Neuronal stem cell (in vitro differentiated cells): Measurements from ENCODE around the gene TMEM108.

Source experiments
- DNase-seq: peaks from one replicate; pipeline ENCODE4 v3.0.0-alpha.2; 2013; ENCODE audit warnings: low spot score
- H2AFZ ChIP-seq: one replicate; pipeline ENCODE4 v1.6.1; 2013; ENCODE audit warnings: mild to moderate bottlenecking, low read length, inconsistent platforms
- H2AK5ac ChIP-seq: 2 replicates; pipeline ENCODE4 v1.6.1; 2013; ENCODE audit warnings: low read depth, mild to moderate bottlenecking, inconsistent platforms, low read length, moderate library complexity, mixed read lengths
- H2BK120ac ChIP-seq: 2 replicates; pipeline ENCODE4 v1.6.1; 2013; ENCODE audit warnings: low read depth, mild to moderate bottlenecking, inconsistent platforms, low read length, moderate library complexity, mixed read lengths
- H2BK12ac ChIP-seq: one replicate; pipeline ENCODE4 v1.6.1; 2013; ENCODE audit warnings: low read length, inconsistent platforms
- H2BK15ac ChIP-seq: 2 replicates; pipeline ENCODE4 v1.6.1; 2013; ENCODE audit warnings: mild to moderate bottlenecking, low read length, inconsistent platforms, mixed read lengths
- H2BK5ac ChIP-seq: one replicate; pipeline ENCODE4 v1.6.1; 2013; ENCODE audit warnings: inconsistent platforms, mild to moderate bottlenecking, low read length, moderate library complexity
- H3K14ac ChIP-seq: one replicate; pipeline ENCODE4 v1.6.1; 2013; ENCODE audit warnings: low read length, inconsistent platforms
- H3K18ac ChIP-seq: 2 replicates; pipeline ENCODE4 v1.6.1; 2013; ENCODE audit warnings: low read length, inconsistent platforms
- H3K23ac ChIP-seq: 2 replicates; pipeline ENCODE4 v1.6.1; 2013; ENCODE audit warnings: low read depth, mild to moderate bottlenecking, mixed read lengths, low read length, inconsistent platforms; ENCODE audit not compliant: poor library complexity
- H3K27ac ChIP-seq: replicated peaks from 3 replicates; pipeline ENCODE4 v1.5.1; 2013; ENCODE audit warnings: low read length, inconsistent platforms
- H3K27me3 ChIP-seq, 3 experiments: 2 replicates each; pipeline ENCODE4 v1.6.1; 2013; ENCODE audit warnings: low read length in 3 of 3, mild to moderate bottlenecking in 2 of 3, inconsistent platforms in 1 of 3, low read depth in 1 of 3, mixed read lengths in 1 of 3, moderate library complexity in 1 of 3; ENCODE audit not compliant: control insufficient read depth in 3 of 3, insufficient read depth in 3 of 3
- H3K36me3 ChIP-seq, 2 donors: replicated peaks in 1 of 2; 2 replicates each; pipeline ENCODE4 v1.6.1; 2013; ENCODE audit warnings: low read length in 2 of 2; ENCODE audit not compliant: control insufficient read depth in 2 of 2, insufficient read depth in 2 of 2
- H3K4ac ChIP-seq: 2 replicates; pipeline ENCODE4 v1.6.1; 2013; ENCODE audit warnings: inconsistent platforms, mild to moderate bottlenecking, low read length, moderate library complexity
- H3K4me1 ChIP-seq, 2 donors: 1 replicate in 1 of 2; 2 replicates in 1 of 2; pipeline ENCODE4 v1.6.1; 2013; ENCODE audit warnings: low read length in 2 of 2, low read depth in 1 of 2; ENCODE audit not compliant: control insufficient read depth in 2 of 2, insufficient read depth in 1 of 2
- H3K4me2 ChIP-seq: one replicate; pipeline ENCODE4 v1.6.1; 2013; ENCODE audit warnings: mild to moderate bottlenecking, low read length, inconsistent platforms; ENCODE audit not compliant: insufficient read depth, poor library complexity, severe bottlenecking
- H3K4me3 ChIP-seq, 2 donors: 2 replicates each; pipeline ENCODE4 v1.5.1; 2013; ENCODE audit warnings: low read length in 2 of 2, mild to moderate bottlenecking in 2 of 2, inconsistent platforms in 1 of 2, moderate library complexity in 1 of 2
- H3K79me1 ChIP-seq: one replicate; pipeline ENCODE4 v1.6.1; 2013; ENCODE audit warnings: low read depth, mild to moderate bottlenecking, inconsistent platforms, low read length, moderate library complexity
- H3K9ac ChIP-seq: one replicate; pipeline ENCODE4 v1.6.1; 2013; ENCODE audit warnings: mild to moderate bottlenecking, low read depth, low read length, inconsistent platforms; ENCODE audit not compliant: poor library complexity
- H3K9me3 ChIP-seq, 2 donors: replicated peaks in 1 of 2; 2 replicates each; pipeline versions ENCODE3 to v1.6.1; 2013; ENCODE audit warnings: low read length in 2 of 2, mild to moderate bottlenecking in 2 of 2, inconsistent platforms in 1 of 2, low read depth in 1 of 2, mixed read lengths in 1 of 2, moderate library complexity in 1 of 2; ENCODE audit not compliant: control insufficient read depth in 2 of 2, insufficient read depth in 1 of 2
- H4K8ac ChIP-seq: one replicate; pipeline ENCODE4 v1.6.1; 2013; ENCODE audit warnings: low read depth, mild to moderate bottlenecking, inconsistent platforms, low read length, moderate library complexity
- H4K91ac ChIP-seq: one replicate; pipeline ENCODE4 v1.6.1; 2013; ENCODE audit warnings: low read length, low read depth, mild to moderate bottlenecking, inconsistent platforms; ENCODE audit not compliant: poor library complexity
- WGBS, 2 donors: extraction: QIAGEN DNeasy Blood & Tissue Kit; methylation state at CpG; one replicate each; pipeline ENCODE4 v1.1.7; 2013; ENCODE audit warnings: missing lambda C conversion rate in 2 of 2, mixed read lengths in 1 of 2; ENCODE audit not compliant: insufficient read length in 2 of 2, insufficient replicate concordance in 1 of 2; ENCODE audit errors: extremely low coverage in 2 of 2; 5-methylcytosine and 5-hydroxymethylcytosine counted together

The TMEM108 gene

DNA sequence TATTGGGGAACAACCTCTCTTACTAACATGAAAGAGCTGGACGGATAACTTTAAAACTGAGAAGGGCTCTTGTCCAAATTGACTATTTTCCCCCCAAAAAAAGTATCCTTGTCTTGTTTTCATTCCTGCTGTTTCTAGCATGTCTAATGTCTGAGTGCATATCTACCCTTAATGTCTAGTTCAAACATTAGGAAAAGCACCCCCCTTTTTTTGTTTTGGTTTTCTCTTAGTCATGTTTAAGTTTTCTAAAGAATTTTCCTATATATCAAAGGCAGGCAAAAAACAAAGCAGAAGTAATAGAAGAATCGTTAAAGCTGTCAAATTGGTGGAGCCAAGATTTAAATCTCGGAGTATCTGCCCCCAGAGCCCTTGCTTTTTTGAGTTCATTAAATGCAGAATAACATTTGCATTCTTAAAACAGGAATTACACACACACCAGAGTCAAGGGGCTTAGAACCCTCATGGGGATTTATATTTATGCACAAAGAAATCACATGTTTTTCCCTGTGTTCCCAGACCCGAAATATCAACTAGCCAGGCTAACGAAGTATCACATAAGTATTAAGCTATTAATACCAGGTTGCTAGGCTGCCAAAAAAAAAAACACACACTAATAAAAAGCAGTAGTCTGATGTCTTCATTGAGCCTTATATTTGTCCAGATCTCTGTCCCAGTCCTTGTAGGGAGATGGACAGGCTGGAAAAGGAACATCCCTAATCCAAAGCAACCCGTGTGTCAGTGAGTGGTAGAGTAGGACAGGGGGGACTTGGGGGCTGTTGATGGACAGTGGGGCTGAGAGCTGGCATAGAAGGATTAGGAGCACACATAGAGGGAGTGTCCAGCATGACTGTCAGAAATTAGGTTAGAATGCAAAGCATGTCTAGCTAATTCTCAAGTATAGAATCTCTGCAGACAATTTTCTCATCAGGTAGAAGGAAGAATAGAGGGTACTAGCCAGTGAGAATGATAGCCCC, 258.0 kb downstream of the TMEM108 start:
- Histone ChIP-seq H3K18ac (no peak overlapping the region), H3K27me3 (no peaks in the 10 kb centered on the region), H3K4me2 (no peak overlapping the region), H3K4me3 (no peak overlapping the region), H2BK5ac (no peak overlapping the region), H3K9ac (no peak overlapping the region), H3K23ac (no peak overlapping the region), H3K79me1 (no peaks in the 10 kb centered on the region), H3K9me3 (no peaks in the 10 kb centered on the region), H4K91ac (no peak overlapping the region), H2AK5ac (no peak overlapping the region), H3K14ac (no peak overlapping the region), H2BK12ac (no peak overlapping the region), H3K4me1 (peaks cover 2 to 5% of the 10 kb centered on the region in 2 donors), H3K36me3 (no peaks in the 10 kb centered on the region), H2BK120ac (no peak overlapping the region), H3K27ac (no peak overlapping the region), H2AFZ (no peak overlapping the region), H4K8ac (no peak overlapping the region), H3K4ac (no peak overlapping the region), H2BK15ac (no peak overlapping the region)
- DNase-seq = no peak
- WGBS, 2 donors = no CpG with 5 or more reads among the region's 6 CpGs

GRCh38 chr3:133296981-133297380, 258.8 kb downstream of the TMEM108 start:
- WGBS, 2 donors = no CpG with 5 or more reads among the region's 5 CpGs
- Histone ChIP-seq H4K8ac (no peak overlapping the region), H3K18ac (no peak overlapping the region), H2BK15ac (no peak overlapping the region), H4K91ac (no peak overlapping the region), H3K9ac (no peak overlapping the region), H2BK120ac (no peak overlapping the region), H3K27me3 (no peaks in the 10 kb centered on the region), H3K4me3 (no peak overlapping the region), H3K79me1 (no peaks in the 10 kb centered on the region), H3K23ac (no peak overlapping the region), H3K36me3 (no peaks in the 10 kb centered on the region), H3K4ac (no peak overlapping the region), H2BK12ac (no peak overlapping the region), H3K27ac (no peak overlapping the region), H2AFZ (no peak overlapping the region), H3K4me2 (no peak overlapping the region), H3K4me1 (peaks cover 2 to 5% of the 10 kb centered on the region in 2 donors), H3K14ac (no peak overlapping the region), H3K9me3 (no peaks in the 10 kb centered on the region), H2AK5ac (no peak overlapping the region), H2BK5ac (no peak overlapping the region)
- DNase-seq = no peak

- H3K79me1 ChIP-seq = no peaks in the 10 kb centered on the region
- no peak overlapping the region for H2BK5ac ChIP-seq
- H3K4ac ChIP-seq = no peak overlapping the region
- WGBS, 2 donors = no CpG with 5 or more reads among the region's 4 CpGs
- no peak overlapping the region for H3K23ac ChIP-seq
- no peak overlapping the region for H3K4me2 ChIP-seq
- no peaks in the 10 kb centered on the region for H3K9me3 ChIP-seq
- H3K27me3 ChIP-seq = no peaks in the 10 kb centered on the region
- no peak overlapping the region for H3K14ac ChIP-seq
- no peak overlapping the region for H3K27ac ChIP-seq
- H4K91ac ChIP-seq = no peak overlapping the region
- no peak overlapping the region for H3K9ac ChIP-seq
- no peak overlapping the region for H4K8ac ChIP-seq
- no peak overlapping the region for H3K18ac ChIP-seq
- H2BK120ac ChIP-seq = no peak overlapping the region
- no peak overlapping the region for H3K4me3 ChIP-seq
- no peak overlapping the region for H2AFZ ChIP-seq
- H2AK5ac ChIP-seq = no peak overlapping the region
- no peak overlapping the region for H2BK15ac ChIP-seq
- peaks cover 2 to 5% of the 10 kb centered on the region in 2 donors for H3K4me1 ChIP-seq
- no peak overlapping the region for H2BK12ac ChIP-seq
- no peaks in the 10 kb centered on the region for H3K36me3 ChIP-seq
- no peak for DNase-seq
These were observed 261.9 kb downstream of the TMEM108 start for GRCh38 chr3:133300102-133300501.

GRCh38 chr3:133301194-133301593, 263.0 kb downstream of the TMEM108 start:
- H3K14ac ChIP-seq = no peak overlapping the region
- no peaks in the 10 kb centered on the region for H3K27me3 ChIP-seq
- H3K4ac ChIP-seq = no peak overlapping the region
- H3K23ac ChIP-seq = no peak overlapping the region
- no peaks in the 10 kb centered on the region for H3K36me3 ChIP-seq
- no peak overlapping the region for H3K4me2 ChIP-seq
- H3K18ac ChIP-seq = no peak overlapping the region
- H2BK15ac ChIP-seq = no peak overlapping the region
- H3K27ac ChIP-seq = no peak overlapping the region
- H2BK12ac ChIP-seq = no peak overlapping the region
- no peaks in the 10 kb centered on the region for H3K9me3 ChIP-seq
- no peak overlapping the region for H3K9ac ChIP-seq
- no peak overlapping the region for H2BK5ac ChIP-seq
- WGBS, 2 donors = no CpG with 5 or more reads among the region's 3 CpGs
- no peak overlapping the region for H2BK120ac ChIP-seq
- no peak overlapping the region for H4K91ac ChIP-seq
- no peak overlapping the region for H2AK5ac ChIP-seq
- no peak overlapping the region for H3K4me3 ChIP-seq
- no peak for DNase-seq
- H3K79me1 ChIP-seq = no peaks in the 10 kb centered on the region
- H2AFZ ChIP-seq = no peak overlapping the region
- no peak overlapping the region for H4K8ac ChIP-seq
- peaks cover 0 to 5% of the 10 kb centered on the region in 2 donors for H3K4me1 ChIP-seq
